Eye (tissue), 1 donor: Measurements from ENCODE around the gene ARID5A.
"Not testable (repeated sequence)": the region's sequence is repeated elsewhere in the genome, so short reads cannot be mapped to it uniquely, and the experiment has no call there.

Source experiments
- DNase-seq: peaks from one replicate; pipeline ENCODE4 v3.0.0-alpha.2; 2015

The ARID5A gene

GRCh38 chr2:96542357-96542977 lies 5.9 kb downstream of the ARID5A start:
- no peak for DNase-seq

- DNase-seq: no peak
Measured at GRCh38 chr2:96546321-96546720, 9.8 kb downstream of the ARID5A start.

- no peak for DNase-seq
Measured at GRCh38 chr2:96546797-96547196, 10.2 kb downstream of the ARID5A start.

- DNase-seq: no peak
Measured at GRCh38 chr2:96547203-96547641, 10.7 kb downstream of the ARID5A start.

GRCh38 chr2:96547731-96548171 lies 11.2 kb downstream of the ARID5A start:
- DNase-seq: peak; percentile 39

- DNase-seq: no peak
Measured at GRCh38 chr2:96548558-96549465, 12.3 kb downstream of the ARID5A start.

- DNase-seq: no peak
Measured at GRCh38 chr2:96549466-96549785, 12.9 kb downstream of the ARID5A start.

GRCh38 chr2:96549967-96550786 lies 13.6 kb downstream of the ARID5A start:
- DNase-seq: no peak

- DNase-seq: no peak
Measured at GRCh38 chr2:96550787-96551604, 14.4 kb downstream of the ARID5A start.

- no peak for DNase-seq
Measured at GRCh38 chr2:96551605-96552314, 15.2 kb downstream of the ARID5A start.

- no peak for DNase-seq
Measured at GRCh38 chr2:96552315-96553175, 16.0 kb downstream of the ARID5A start.

GRCh38 chr2:96553176-96553956 lies 16.8 kb downstream of the ARID5A start:
- no peak for DNase-seq

GRCh38 chr2:96553957-96554292 lies 17.4 kb downstream of the ARID5A start:
- DNase-seq: not testable (repeated sequence)

- peak; percentile 76 for DNase-seq
Measured at GRCh38 chr2:96554293-96555145, 18.0 kb downstream of the ARID5A start.

- no peak for DNase-seq
Measured at GRCh38 chr2:96555146-96555610, 18.6 kb downstream of the ARID5A start.

GRCh38 chr2:96556441-96557330 lies 20.1 kb downstream of the ARID5A start:
- no peak for DNase-seq

GRCh38 chr2:96557421-96557820 lies 20.9 kb downstream of the ARID5A start:
- not testable (repeated sequence) for DNase-seq

- DNase-seq: no peak
Measured at GRCh38 chr2:96558061-96558460, 21.5 kb downstream of the ARID5A start.
